ENCODE measurements around the gene SGCA. TPM values are rescaled to one million over a fixed set of nuclear protein-coding genes. Genes with fewer than 3 reads are reported as not detected.
A peak's percentile ranks its signal among the peaks of the same experiment; 100 is the strongest.

SGCA gene
- total and polyA plus RNA-seq, 7 donors = 2.5 to 80.1 (median 27.3) TPM

DNA sequence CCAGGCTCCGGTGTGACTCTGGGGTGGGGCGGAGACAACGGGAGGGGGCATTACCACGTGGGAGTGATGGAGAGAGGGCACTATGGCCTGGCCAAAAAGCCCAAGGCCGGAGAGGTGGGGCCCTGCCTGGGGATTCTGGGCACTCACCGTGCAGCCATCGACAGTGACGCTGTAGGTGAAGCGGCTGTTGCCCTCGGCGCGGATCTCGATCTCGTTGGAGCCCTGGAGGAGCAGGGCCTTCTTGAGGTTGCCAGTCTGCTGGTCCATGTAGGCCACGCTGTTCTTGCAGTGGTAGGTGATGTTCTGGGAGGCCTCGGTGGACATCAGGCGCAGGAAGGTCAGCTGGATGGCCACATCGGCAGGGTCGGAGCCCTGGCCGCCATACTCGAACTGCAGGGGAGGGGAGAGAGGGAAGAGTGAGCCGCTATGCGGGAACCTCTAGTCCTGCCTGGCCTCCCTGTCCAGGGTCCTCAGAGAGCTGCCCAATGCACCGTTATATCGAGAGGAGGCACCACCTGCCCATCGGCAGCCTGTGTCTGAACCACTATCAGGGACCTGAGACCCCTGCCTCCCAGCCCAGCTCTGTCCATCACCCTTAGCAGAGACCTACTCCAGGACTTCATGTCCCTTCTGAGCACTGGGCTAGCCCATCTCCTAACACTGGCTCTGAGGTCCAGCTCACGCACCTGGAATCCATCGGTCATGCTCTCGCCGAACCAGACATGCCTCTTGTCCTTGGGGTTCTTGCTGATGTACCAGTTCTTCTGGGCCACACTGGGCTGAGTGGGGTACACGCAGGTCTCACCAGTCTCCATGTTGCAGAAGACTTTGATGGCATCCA, 20.0 kb downstream of the SGCA start:
- Histone ChIP-seq H3K27ac (peak overlapping the region; percentile 72 to 99 (median 87)), H3K4me1 (peaks cover 3 to 79% (median 52%) of the 10 kb centered on the region in 4 donors), H3K9me3 (no peaks in the 10 kb centered on the region), H3K4me3 (no peak overlapping the region), H3K36me3 (peaks cover 52 to 61% (median 54%) of the 10 kb centered on the region in 4 donors), H3K27me3 (no peaks in the 10 kb centered on the region)
- 85 to 91% methylated on average over 31 of the region's 31 CpGs for WGBS, 2 donors
- TF ChIP-seq POLR2AphosphoS5 (IDR thresholded peaks at IDR 0.05) (peak in 1 of 4 donors; percentile 27), POLR2A (IDR thresholded peaks at IDR 0.05) (no peak)
- DNase-seq = no peak
- intact Hi-C loops (cut with DNase I) = no loop called here

DNA sequence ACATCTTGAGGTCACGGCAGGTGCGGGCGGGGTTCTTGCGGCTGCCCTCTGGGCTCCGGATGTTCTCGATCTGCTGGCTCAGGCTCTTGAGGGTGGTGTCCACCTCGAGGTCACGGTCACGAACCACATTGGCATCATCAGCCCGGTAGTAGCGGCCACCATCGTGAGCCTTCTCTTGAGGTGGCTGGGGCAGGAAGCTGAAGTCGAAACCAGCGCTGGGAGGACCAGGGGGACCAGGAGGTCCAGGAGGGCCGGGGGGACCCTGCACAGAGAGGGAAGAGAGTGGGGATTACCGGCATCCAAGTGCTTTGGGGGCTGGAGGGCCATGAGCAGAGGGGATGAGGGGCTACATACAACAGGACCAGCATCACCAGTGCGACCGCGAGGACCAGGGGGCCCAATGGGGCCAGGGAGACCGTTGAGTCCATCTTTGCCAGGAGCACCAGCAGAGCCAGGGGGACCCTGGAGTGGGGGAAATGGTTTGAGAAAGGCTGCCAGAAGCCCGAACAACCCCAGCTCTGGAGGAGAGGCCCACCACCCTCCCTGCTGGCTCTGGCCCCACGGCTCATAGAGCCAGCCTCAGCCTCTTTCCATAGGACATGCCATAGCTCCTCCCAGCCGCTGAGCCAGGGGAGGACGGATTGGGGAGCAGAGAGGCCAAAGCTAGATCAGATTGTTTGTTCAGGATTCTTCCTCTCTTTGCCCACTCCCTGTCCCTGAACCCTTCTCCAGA, 21.0 kb downstream of the SGCA start:
- 86 to 89% methylated on average over 24 of the region's 24 CpGs for WGBS, 2 donors
- H3K36me3 ChIP-seq = peaks cover 62 to 71% (median 63%) of the 10 kb centered on the region in 4 donors
- peaks cover 3 to 82% (median 57%) of the 10 kb centered on the region in 4 donors for H3K4me1 ChIP-seq
- no peak for DNase-seq
- H3K27me3 ChIP-seq = no peaks in the 10 kb centered on the region
- H3K27ac ChIP-seq = peak overlapping the region in 3 of 4 donors; percentile 80 to 99 (median 94)
- no peak for TF ChIP-seq POLR2AphosphoS5 (IDR thresholded peaks at IDR 0.05)
- TF ChIP-seq POLR2A (IDR thresholded peaks at IDR 0.05) = no peak
- TF ChIP-seq, protein P1, sequence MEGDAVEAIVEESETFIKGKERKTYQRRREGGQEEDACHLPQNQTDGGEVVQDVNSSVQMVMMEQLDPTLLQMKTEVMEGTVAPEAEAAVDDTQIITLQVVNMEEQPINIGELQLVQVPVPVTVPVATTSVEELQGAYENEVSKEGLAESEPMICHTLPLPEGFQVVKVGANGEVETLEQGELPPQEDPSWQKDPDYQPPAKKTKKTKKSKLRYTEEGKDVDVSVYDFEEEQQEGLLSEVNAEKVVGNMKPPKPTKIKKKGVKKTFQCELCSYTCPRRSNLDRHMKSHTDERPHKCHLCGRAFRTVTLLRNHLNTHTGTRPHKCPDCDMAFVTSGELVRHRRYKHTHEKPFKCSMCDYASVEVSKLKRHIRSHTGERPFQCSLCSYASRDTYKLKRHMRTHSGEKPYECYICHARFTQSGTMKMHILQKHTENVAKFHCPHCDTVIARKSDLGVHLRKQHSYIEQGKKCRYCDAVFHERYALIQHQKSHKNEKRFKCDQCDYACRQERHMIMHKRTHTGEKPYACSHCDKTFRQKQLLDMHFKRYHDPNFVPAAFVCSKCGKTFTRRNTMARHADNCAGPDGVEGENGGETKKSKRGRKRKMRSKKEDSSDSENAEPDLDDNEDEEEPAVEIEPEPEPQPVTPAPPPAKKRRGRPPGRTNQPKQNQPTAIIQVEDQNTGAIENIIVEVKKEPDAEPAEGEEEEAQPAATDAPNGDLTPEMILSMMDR (IDR thresholded peaks at IDR 0.05) = no peak
- no peak for TF ChIP-seq EP300 (IDR thresholded peaks at IDR 0.05)
- intact Hi-C loops (cut with DNase I) = no loop called here
- no peak overlapping the region for H3K4me3 ChIP-seq
- H3K9me3 ChIP-seq = no peaks in the 10 kb centered on the region

DNA sequence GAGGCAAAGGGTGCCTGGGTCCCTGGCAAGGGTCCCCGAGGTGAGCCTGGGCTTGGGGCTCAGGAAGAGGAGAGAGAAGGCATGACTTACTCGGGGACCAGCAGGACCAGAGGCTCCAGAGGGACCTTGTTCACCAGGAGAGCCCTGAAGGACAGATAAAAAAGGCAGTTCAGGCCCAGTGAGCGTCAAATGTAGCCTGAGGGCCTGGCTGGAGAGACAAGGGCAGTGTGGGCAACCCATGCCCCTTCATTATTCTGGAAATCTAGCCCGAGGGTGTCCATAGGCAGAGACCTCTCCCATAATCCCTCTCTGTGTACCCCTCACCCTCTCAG, 21.6 kb downstream of the SGCA start:
- no peak overlapping the region for H3K4me3 ChIP-seq
- H3K27me3 ChIP-seq = no peaks in the 10 kb centered on the region
- no peak for DNase-seq
- 76 to 83% methylated on average over 4 of the region's 4 CpGs for WGBS, 2 donors
- peak overlapping the region in 3 of 4 donors; percentile 80 to 99 (median 94) for H3K27ac ChIP-seq
- TF ChIP-seq POLR2AphosphoS5 (IDR thresholded peaks at IDR 0.05) (no peak), EP300 (IDR thresholded peaks at IDR 0.05) (no peak), POLR2A (IDR thresholded peaks at IDR 0.05) (no peak)
- TF ChIP-seq, protein P1 (IDR thresholded peaks at IDR 0.05) = no peak
- peaks cover 3 to 82% (median 60%) of the 10 kb centered on the region in 4 donors for H3K4me1 ChIP-seq
- peaks cover 67 to 76% (median 69%) of the 10 kb centered on the region in 4 donors for H3K36me3 ChIP-seq
- no peaks in the 10 kb centered on the region for H3K9me3 ChIP-seq
- intact Hi-C loops (cut with DNase I) = no loop called here

DNA sequence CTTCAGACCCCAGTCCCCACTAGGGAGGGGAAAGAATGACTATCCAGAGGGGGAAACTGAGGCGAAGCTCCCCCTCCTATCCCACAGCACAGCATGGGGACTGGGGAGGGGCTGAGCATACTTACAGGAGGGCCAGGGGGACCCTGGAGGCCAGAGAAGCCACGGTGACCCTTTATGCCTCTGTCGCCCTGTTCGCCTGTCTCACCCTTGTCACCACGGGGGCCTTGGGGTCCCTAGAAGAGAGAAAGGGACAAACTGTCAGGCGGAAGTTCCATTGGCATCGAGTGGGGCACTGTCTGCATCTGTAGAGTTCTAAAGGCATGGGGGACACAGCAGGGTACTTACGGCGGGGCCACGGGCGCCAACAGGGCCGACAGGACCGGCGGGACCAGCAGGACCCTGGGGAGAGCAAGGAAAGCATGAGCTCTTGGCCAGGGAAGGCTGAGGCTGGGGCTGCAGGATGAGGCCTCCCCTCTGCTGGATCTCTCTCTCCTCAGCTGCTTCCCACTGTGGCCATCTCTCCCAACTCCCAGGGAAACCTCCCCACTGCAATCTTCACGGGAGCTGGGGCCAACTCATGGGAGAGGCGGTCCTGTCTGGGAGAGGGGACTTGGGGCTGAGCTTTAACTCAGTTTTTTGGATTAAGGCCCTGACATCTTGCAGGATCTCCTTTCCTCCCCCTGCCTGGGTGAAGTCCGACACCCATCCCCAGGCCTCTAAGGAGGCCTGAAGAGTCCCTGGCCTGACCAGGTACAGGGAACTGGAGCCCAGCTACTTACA, 22.1 kb downstream of the SGCA start:
- intact Hi-C loops (cut with DNase I) = no loop called here
- WGBS, 2 donors = 84 to 88% methylated on average over 17 of the region's 17 CpGs

More for the DNA sequence above, 22.1 kb downstream of the SGCA start:
- Histone ChIP-seq H3K27ac (peak overlapping the region in 3 of 4 donors; percentile 80 to 99 (median 94)), H3K36me3 (peaks cover 73 to 82% (median 75%) of the 10 kb centered on the region in 4 donors), H3K4me1 (peaks cover 3 to 87% (median 63%) of the 10 kb centered on the region in 4 donors), H3K9me3 (no peaks in the 10 kb centered on the region), H3K4me3 (no peak overlapping the region), H3K27me3 (no peaks in the 10 kb centered on the region)
- TF ChIP-seq POLR2A (IDR thresholded peaks at IDR 0.05) = no peak
- no peak for TF ChIP-seq POLR2AphosphoS5 (IDR thresholded peaks at IDR 0.05)
- TF ChIP-seq, protein P1 (IDR thresholded peaks at IDR 0.05) = no peak
- TF ChIP-seq EP300 (IDR thresholded peaks at IDR 0.05) = no peak
- DNase-seq = no peak
